Vagina (tissue), 2 donors: ENCODE measurements around the gene FAM204A.

Experiments used
- POLR2A ChIP-seq, 2 donors: fragments of 450-650 bp; IDR thresholded peaks; one replicate each; pipeline ENCODE4 v1.6.1; 2017; ENCODE audit warnings: antibody characterized with exemption in 2 of 2, mild to moderate bottlenecking in 2 of 2, moderate library complexity in 2 of 2
- POLR2AphosphoS5 ChIP-seq, 2 donors: sonication (generic); formaldehyde crosslinking; IDR thresholded peaks; one replicate each; pipeline ENCODE4 v1.9.0; 2017; ENCODE audit warnings: antibody characterized with exemption in 2 of 2, mild to moderate bottlenecking in 2 of 2, low read depth in 1 of 2; ENCODE audit not compliant: insufficient read depth in 1 of 2
- TF ChIP-seq, protein P1 (sequence below), 3 experiments: fragments of 450-650 bp in 2 of 3; fragments of 200-600 bp in 1 of 3; sonication (generic) in 1 of 3; IDR thresholded peaks; one replicate each; pipeline ENCODE4 v1.5.1; 2017 to 2019; ENCODE audit warnings: antibody characterized with exemption in 3 of 3, mild to moderate bottlenecking in 2 of 3, moderate library complexity in 2 of 3

DNA sequence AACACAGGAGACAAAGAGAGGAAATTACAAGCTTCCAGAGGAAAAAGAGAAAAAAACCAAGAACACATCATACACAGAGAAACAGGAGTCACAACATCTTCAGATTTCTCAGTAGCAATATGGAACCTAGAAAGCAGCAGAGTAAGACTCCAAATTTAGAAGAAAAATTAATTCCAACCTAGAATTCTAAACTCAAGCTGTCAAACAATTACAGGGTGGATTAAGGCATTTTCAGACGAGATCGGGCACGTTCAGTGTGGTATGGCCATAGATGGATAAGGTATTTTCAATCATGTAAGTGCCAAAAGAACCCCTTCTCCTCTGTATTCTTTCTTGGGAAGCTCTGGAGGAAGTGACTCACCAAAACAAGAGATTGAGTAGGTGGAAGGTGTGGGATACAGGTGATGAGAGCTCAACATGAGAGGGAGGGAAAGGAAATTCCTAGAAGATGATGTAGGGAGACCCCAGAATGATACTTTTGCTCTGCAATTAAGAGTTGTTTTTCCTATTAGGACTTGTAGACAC is 51.6 kb downstream of the FAM204A start:
- TF ChIP-seq, protein P1, sequence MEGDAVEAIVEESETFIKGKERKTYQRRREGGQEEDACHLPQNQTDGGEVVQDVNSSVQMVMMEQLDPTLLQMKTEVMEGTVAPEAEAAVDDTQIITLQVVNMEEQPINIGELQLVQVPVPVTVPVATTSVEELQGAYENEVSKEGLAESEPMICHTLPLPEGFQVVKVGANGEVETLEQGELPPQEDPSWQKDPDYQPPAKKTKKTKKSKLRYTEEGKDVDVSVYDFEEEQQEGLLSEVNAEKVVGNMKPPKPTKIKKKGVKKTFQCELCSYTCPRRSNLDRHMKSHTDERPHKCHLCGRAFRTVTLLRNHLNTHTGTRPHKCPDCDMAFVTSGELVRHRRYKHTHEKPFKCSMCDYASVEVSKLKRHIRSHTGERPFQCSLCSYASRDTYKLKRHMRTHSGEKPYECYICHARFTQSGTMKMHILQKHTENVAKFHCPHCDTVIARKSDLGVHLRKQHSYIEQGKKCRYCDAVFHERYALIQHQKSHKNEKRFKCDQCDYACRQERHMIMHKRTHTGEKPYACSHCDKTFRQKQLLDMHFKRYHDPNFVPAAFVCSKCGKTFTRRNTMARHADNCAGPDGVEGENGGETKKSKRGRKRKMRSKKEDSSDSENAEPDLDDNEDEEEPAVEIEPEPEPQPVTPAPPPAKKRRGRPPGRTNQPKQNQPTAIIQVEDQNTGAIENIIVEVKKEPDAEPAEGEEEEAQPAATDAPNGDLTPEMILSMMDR (IDR thresholded peaks at IDR 0.05) = no peak
- TF ChIP-seq POLR2AphosphoS5 (IDR thresholded peaks at IDR 0.05; ENCODE audit: insufficient read depth in 1 of 2, low read depth in 1 of 2) (no peak), POLR2A (IDR thresholded peaks at IDR 0.05) (no peak)
